Sigmoid colon (tissue), 7 donors: Measurements from ENCODE around the gene ZMIZ1. TPM values are rescaled to one million over a fixed set of nuclear protein-coding genes. Genes with fewer than 3 reads are reported as not detected.
A peak's percentile ranks its signal among the peaks of the same experiment; 100 is the strongest.

Source experiments
- DNase-seq: peaks from one replicate; pipeline ENCODE4 v3.0.0-alpha.2; 2019
- H3K27ac ChIP-seq, 4 donors: fragments of 200-600 bp; sonication (generic); one replicate each; pipeline ENCODE4 v1.5.1; 2016 to 2019; ENCODE audit warnings: mild to moderate bottlenecking in 1 of 4
- H3K27me3 ChIP-seq, 3 donors: fragments of 200-600 bp; sonication (generic); one replicate each; pipeline ENCODE4 v1.5.1; 2019; ENCODE audit warnings: mild to moderate bottlenecking in 1 of 3
- H3K36me3 ChIP-seq, 4 donors: fragments of 200-600 bp; sonication (generic); one replicate each; pipeline ENCODE4 v1.5.1; 2016 to 2019
- H3K4me1 ChIP-seq, 4 donors: fragments of 200-600 bp; sonication (generic); one replicate each; pipeline ENCODE4 v1.5.1; 2017 to 2019
- H3K4me3 ChIP-seq, 4 donors: fragments of 200-600 bp; sonication (generic); one replicate each; pipeline ENCODE4 v1.5.1; 2017 to 2019; ENCODE audit warnings: mild to moderate bottlenecking in 2 of 4, moderate library complexity in 1 of 4
- H3K9me3 ChIP-seq, 4 donors: fragments of 200-600 bp in 3 of 4; sonication (generic) in 3 of 4; one replicate each; pipeline versions ENCODE4 v1.5.1 to v1.6.1; 2013 to 2019
- EP300 ChIP-seq, 4 donors: sonication (generic); formaldehyde crosslinking; IDR thresholded peaks; one replicate each; pipeline ENCODE4 v1.6.1; 2017; ENCODE audit warnings: antibody characterized with exemption in 4 of 4
- POLR2A ChIP-seq, 2 donors: fragments of 450-650 bp; IDR thresholded peaks; one replicate each; pipeline ENCODE4 v1.6.1; 2016; ENCODE audit warnings: antibody characterized with exemption in 2 of 2, mild to moderate bottlenecking in 2 of 2, moderate library complexity in 2 of 2
- POLR2AphosphoS5 ChIP-seq, 4 donors: sonication (generic); formaldehyde crosslinking; IDR thresholded peaks; one replicate each; pipeline ENCODE4 v1.6.1; 2017; ENCODE audit warnings: antibody characterized with exemption in 4 of 4
- WGBS, 2 donors: extraction: QIAGEN DNeasy Blood & Tissue Kit; methylation state at CpG; one replicate each; pipeline ENCODE4 v1.1.7; 2013; 5-methylcytosine and 5-hydroxymethylcytosine counted together
- intact Hi-C: fragments of 100-400 bp; cut with DNase I; formaldehyde crosslinking; loops from one replicate; pipeline ENCODE4 v1.15.1; 2023
- polyA plus RNA-seq, 3 donors: library from polyadenylated mRNA; stranded (reverse); fragments of 200-250 nt; gene quantifications; one replicate each; pipeline ENCODE4 v1.2.3, GENCODE V29; 2013
- total RNA-seq, 4 donors: library from RNA; depleted of rRNA; stranded (reverse); fragments of >200 nt; gene quantifications; one replicate each; pipeline ENCODE4 v1.1.0, GENCODE V29; 2016
- TF ChIP-seq, protein P1 (sequence below), 4 experiments: fragments of 450-650 bp in 3 of 4; fragments of 200-600 bp in 1 of 4; IDR thresholded peaks; one replicate each; pipeline ENCODE4 v1.5.1; 2016 to 2019; ENCODE audit warnings: antibody characterized with exemption in 4 of 4, mild to moderate bottlenecking in 3 of 4, moderate library complexity in 2 of 4
- donor health status: healthy with polysubstance abuse.
- donor health status: Bipolar disorder and iron deficiency.
- donor health status: healthy.

ZMIZ1 gene
- total and polyA plus RNA-seq, 7 donors: 17.4 to 49.3 (median 31.5) TPM

DNA sequence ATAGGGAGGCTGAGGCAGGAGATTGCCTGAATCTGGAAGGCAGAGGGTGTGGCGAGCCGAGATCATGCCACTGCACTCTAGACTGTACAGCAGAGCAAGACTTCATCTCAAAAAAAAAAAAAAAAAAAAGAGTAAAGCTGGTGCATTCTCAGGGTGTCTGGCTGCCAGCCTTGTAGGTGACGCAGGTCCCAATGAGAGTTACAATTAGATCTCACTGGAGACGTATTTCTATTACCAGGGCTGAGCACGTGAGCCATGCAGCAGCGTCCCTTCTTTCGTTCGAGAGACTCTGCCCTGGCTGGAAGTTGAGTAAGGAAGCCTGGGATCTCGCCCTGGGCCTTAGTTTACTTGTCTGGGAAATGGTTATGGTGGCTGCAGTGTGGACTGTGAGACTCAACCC, 22.4 kb upstream of the ZMIZ1 start:
- H3K9me3 ChIP-seq: no peaks in the 10 kb centered on the region
- no peaks in the 10 kb centered on the region for H3K36me3 ChIP-seq
- H3K27ac ChIP-seq: no peak overlapping the region
- WGBS, 2 donors: 88 to 92% methylated on average over 9 of the region's 9 CpGs
- intact Hi-C loops: no loop called here
- H3K4me3 ChIP-seq: no peak overlapping the region
- H3K27me3 ChIP-seq: no peaks in the 10 kb centered on the region
- peak; percentile 28 for DNase-seq
- no peak for TF ChIP-seq POLR2A (IDR thresholded peaks at IDR 0.05)
- no peak for TF ChIP-seq POLR2AphosphoS5 (IDR thresholded peaks at IDR 0.05)
- no peak for TF ChIP-seq EP300 (IDR thresholded peaks at IDR 0.05)
- TF ChIP-seq, protein P1, sequence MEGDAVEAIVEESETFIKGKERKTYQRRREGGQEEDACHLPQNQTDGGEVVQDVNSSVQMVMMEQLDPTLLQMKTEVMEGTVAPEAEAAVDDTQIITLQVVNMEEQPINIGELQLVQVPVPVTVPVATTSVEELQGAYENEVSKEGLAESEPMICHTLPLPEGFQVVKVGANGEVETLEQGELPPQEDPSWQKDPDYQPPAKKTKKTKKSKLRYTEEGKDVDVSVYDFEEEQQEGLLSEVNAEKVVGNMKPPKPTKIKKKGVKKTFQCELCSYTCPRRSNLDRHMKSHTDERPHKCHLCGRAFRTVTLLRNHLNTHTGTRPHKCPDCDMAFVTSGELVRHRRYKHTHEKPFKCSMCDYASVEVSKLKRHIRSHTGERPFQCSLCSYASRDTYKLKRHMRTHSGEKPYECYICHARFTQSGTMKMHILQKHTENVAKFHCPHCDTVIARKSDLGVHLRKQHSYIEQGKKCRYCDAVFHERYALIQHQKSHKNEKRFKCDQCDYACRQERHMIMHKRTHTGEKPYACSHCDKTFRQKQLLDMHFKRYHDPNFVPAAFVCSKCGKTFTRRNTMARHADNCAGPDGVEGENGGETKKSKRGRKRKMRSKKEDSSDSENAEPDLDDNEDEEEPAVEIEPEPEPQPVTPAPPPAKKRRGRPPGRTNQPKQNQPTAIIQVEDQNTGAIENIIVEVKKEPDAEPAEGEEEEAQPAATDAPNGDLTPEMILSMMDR (IDR thresholded peaks at IDR 0.05): no peak
- H3K4me1 ChIP-seq: peaks cover 0 to 5% (median 0%) of the 10 kb centered on the region in 4 donors

DNA sequence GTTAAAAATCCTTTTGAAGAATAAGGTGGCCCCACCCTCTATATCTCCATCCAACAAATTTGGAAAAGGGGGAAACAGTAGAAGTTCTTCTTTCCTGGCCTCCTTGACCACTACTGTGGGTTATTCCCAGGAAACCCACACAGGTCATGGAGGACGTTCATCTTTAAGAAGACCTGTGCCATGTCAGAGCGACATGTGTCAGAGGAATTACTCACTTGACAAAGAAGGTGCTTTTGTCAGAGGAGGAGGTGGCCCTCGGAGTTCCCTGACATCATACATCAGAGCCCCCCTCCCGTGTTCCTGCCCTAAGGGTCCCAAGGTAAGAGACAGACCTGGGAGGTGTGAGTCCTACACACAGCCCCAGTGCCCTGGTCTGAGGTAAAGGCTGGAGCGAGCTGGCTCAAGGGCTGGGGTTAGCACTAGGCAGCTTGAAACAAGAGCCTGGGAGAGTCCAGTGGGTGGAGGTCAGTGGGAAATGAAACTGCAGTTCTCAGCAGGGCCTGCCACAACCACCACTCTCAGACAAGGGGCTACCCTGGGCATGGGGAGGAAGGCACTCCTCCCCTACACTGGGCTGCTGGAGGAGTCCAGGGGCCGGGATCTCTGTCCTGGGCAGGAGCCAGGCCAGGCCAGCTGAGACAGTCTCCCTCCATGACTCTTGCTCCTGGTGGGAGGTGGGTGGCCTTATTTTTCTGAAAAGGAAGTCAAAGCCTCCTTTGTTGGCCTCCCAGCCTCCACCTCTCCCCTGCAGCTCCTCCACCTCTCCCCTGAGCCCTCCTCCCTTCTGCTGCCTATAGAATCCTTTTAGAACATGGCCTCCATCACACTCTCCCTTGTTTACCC, 21.8 kb upstream of the ZMIZ1 start:
- H3K9me3 ChIP-seq: no peaks in the 10 kb centered on the region
- TF ChIP-seq POLR2A (IDR thresholded peaks at IDR 0.05): no peak
- no peak for TF ChIP-seq POLR2AphosphoS5 (IDR thresholded peaks at IDR 0.05)
- no peak overlapping the region for H3K27ac ChIP-seq
- H3K36me3 ChIP-seq: no peaks in the 10 kb centered on the region
- 81 to 87% methylated on average over 6 of the region's 6 CpGs for WGBS, 2 donors
- peak; percentile 62 for DNase-seq
- H3K4me3 ChIP-seq: no peak overlapping the region
- intact Hi-C loops: no loop called here
- H3K27me3 ChIP-seq: no peaks in the 10 kb centered on the region
- peaks cover 0 to 5% (median 0%) of the 10 kb centered on the region in 4 donors for H3K4me1 ChIP-seq

DNA sequence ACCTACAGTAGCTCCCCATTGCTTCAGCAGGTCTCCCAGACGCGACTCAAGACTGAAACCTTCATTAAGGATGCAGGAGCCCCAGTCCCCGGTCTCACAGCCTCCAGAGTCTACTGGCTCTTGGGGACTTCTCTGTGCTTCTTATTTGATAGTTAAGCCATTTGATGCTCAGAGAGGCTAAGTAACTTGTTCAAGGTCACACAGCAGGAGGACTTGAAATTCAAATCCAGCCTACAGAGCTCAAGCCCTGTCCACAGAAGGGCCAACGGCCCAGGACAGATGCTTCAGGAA, 21.2 kb upstream of the ZMIZ1 start:
- Histone ChIP-seq H3K36me3 (no peaks in the 10 kb centered on the region), H3K4me3 (no peak overlapping the region), H3K9me3 (no peaks in the 10 kb centered on the region), H3K4me1 (peaks cover 0 to 5% (median 0%) of the 10 kb centered on the region in 4 donors), H3K27ac (no peak overlapping the region), H3K27me3 (no peaks in the 10 kb centered on the region)
- TF ChIP-seq, protein P1 (IDR thresholded peaks at IDR 0.05): no peak
- no peak for TF ChIP-seq POLR2AphosphoS5 (IDR thresholded peaks at IDR 0.05)
- TF ChIP-seq POLR2A (IDR thresholded peaks at IDR 0.05): no peak
- no peak for TF ChIP-seq EP300 (IDR thresholded peaks at IDR 0.05)
- 78 to 84% methylated on average over 4 of the region's 4 CpGs for WGBS, 2 donors
- DNase-seq: no peak
- intact Hi-C loops: no loop called here

DNA sequence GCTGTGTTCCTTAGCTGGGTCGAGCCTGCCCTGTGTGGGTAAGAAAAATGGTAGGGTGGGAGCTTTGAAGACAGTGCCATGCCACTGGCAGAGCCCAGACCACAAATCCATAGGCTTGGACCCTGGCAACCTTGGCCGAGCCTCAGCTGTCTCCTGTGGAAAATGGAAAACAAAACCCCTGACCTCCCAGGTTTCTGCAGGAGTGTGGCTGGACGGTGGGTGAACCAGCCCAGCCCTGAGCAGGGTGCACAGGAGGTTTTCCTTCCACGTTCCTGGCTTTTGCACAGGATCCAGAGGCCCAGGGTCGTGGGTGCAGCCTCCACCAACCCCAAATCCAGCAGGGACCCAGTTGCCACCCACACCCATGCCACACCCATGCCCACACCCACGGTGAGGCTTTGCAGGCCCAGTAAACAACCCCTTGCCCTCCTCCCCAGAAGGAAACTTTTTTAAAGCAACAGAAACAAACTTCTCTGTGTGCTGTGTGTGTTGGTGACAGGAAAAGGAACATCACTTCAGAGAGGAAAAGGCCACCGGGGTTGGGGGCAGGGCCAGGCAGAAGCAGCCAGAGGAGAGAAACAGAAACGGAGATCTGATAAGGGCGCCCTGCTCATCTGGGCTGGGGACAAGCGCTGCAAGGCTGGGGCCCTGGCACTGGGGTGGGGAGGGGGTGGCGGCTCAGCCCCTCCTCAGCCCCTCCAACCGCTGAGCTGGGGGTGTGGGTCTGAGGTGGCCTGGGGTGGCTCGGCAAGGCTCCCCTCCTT, 20.7 kb upstream of the ZMIZ1 start:
- peak; percentile 34 for DNase-seq
- H3K4me1 ChIP-seq: peaks cover 0 to 5% (median 0%) of the 10 kb centered on the region in 4 donors
- TF ChIP-seq POLR2A (IDR thresholded peaks at IDR 0.05): no peak
- TF ChIP-seq EP300 (IDR thresholded peaks at IDR 0.05): no peak
- TF ChIP-seq, protein P1 (IDR thresholded peaks at IDR 0.05): no peak
- no peak for TF ChIP-seq POLR2AphosphoS5 (IDR thresholded peaks at IDR 0.05)
- intact Hi-C loops: no loop called here
- WGBS, 2 donors: 18 to 28% methylated on average over 13 of the region's 13 CpGs
- no peak overlapping the region for H3K27ac ChIP-seq
- H3K4me3 ChIP-seq: no peak overlapping the region
- no peaks in the 10 kb centered on the region for H3K27me3 ChIP-seq
- H3K9me3 ChIP-seq: no peaks in the 10 kb centered on the region
- no peaks in the 10 kb centered on the region for H3K36me3 ChIP-seq
